Gastroesophageal sphincter (tissue), 4 donors: ENCODE results near the gene CXXC1. TPM values are rescaled to one million over a fixed set of nuclear protein-coding genes. Genes with fewer than 3 reads are reported as not detected.
"Not testable (repeated sequence)": the region's sequence is repeated elsewhere in the genome, so short reads cannot be mapped to it uniquely, and the experiment has no call there.

Experiments used
- ATAC-seq: fragments of 150-250 bp; one replicate; pipeline ENCODE4 v1.9.1; 2016; ENCODE audit warnings: mild to moderate bottlenecking, moderate library complexity
- H3K27ac ChIP-seq, 4 donors: fragments of 200-600 bp; sonication (generic) in 3 of 4; 1 replicate in 3 of 4; 2 replicates in 1 of 4; pipeline ENCODE4 v1.5.1; 2016 to 2019
- H3K27me3 ChIP-seq: fragments of 200-600 bp; sonication (generic); one replicate; pipeline ENCODE4 v1.5.1; 2019
- H3K36me3 ChIP-seq, 2 donors: fragments of 200-600 bp; sonication (generic); one replicate each; pipeline ENCODE4 v1.5.1; 2019; ENCODE audit warnings: control low read depth in 1 of 2
- H3K4me1 ChIP-seq, 3 donors: fragments of 200-600 bp; sonication (generic); 1 replicate in 2 of 3; 2 replicates in 1 of 3; pipeline ENCODE4 v1.5.1; 2016 to 2019; ENCODE audit warnings: control low read depth in 2 of 3
- H3K4me3 ChIP-seq, 2 donors: fragments of 200-600 bp; sonication (generic); one replicate each; pipeline ENCODE4 v1.5.1; 2019; ENCODE audit warnings: mild to moderate bottlenecking in 1 of 2, moderate library complexity in 1 of 2
- H3K9me3 ChIP-seq, 3 donors: fragments of 200-600 bp; sonication (generic); one replicate each; pipeline ENCODE4 v1.5.1; 2017 to 2019; ENCODE audit warnings: control low read depth in 2 of 3
- EP300 ChIP-seq: sonication (generic); formaldehyde crosslinking; IDR thresholded peaks from one replicate; pipeline ENCODE4 v1.6.1; 2017; ENCODE audit warnings: antibody characterized with exemption, mild to moderate bottlenecking
- POLR2A ChIP-seq, 2 donors: fragments of 450-650 bp; IDR thresholded peaks; one replicate each; pipeline ENCODE4 v1.6.1; 2017; ENCODE audit warnings: antibody characterized with exemption in 2 of 2, mild to moderate bottlenecking in 2 of 2, moderate library complexity in 1 of 2
- POLR2AphosphoS5 ChIP-seq: sonication (generic); formaldehyde crosslinking; IDR thresholded peaks from one replicate; pipeline ENCODE4 v1.6.1; 2017; ENCODE audit warnings: antibody characterized with exemption
- WGBS, 2 donors: methylation state at CpG; one replicate each; pipeline ENCODE4 v1.1.5; 2018; ENCODE audit warnings: low coverage in 1 of 2; 5-methylcytosine and 5-hydroxymethylcytosine counted together
- total RNA-seq, 4 donors: library from RNA; depleted of rRNA; stranded (reverse); fragments of >200 nt; gene quantifications; one replicate each; pipeline ENCODE4 v1.1.0, GENCODE V29; 2016
- TF ChIP-seq, protein P1 (sequence below), 4 experiments: fragments of 200-600 bp in 2 of 4; fragments of 450-650 bp in 2 of 4; sonication (generic) in 1 of 4; IDR thresholded peaks; one replicate each; pipeline ENCODE4 v1.5.1; 2017 to 2019; ENCODE audit warnings: antibody characterized with exemption in 4 of 4, mild to moderate bottlenecking in 2 of 4, moderate library complexity in 2 of 4

The CXXC1 gene
- total RNA-seq, 4 donors from 2014 or later = 44.4 to 54.9 (median 51.5) TPM

DNA sequence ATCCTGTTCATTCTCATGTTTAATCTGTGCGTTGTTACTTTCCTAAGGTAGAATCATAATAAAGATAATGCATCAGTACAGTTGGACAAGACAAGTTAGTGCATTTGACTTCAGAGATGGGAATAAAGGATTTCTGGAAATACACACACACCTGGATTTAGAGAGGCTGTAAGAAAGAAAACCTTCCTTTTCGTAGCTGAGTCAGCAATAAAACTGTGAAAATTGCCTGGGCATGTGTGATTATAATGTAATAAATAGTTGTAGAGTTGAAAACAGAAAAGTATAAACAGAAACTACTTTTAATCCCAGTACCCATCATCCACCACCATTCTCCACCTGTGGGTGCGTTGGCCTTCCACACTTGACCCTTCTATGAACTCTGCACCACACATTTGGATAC, 36.6 kb downstream of the CXXC1 start:
- no peaks in the 10 kb centered on the region for H3K9me3 ChIP-seq
- H3K4me1 ChIP-seq = no peaks in the 10 kb centered on the region
- 65 to 66% methylated on average over 2 to 3 of the region's 3 CpGs for WGBS, 2 donors
- no peak for TF ChIP-seq POLR2A (IDR thresholded peaks at IDR 0.05)
- TF ChIP-seq, protein P1, sequence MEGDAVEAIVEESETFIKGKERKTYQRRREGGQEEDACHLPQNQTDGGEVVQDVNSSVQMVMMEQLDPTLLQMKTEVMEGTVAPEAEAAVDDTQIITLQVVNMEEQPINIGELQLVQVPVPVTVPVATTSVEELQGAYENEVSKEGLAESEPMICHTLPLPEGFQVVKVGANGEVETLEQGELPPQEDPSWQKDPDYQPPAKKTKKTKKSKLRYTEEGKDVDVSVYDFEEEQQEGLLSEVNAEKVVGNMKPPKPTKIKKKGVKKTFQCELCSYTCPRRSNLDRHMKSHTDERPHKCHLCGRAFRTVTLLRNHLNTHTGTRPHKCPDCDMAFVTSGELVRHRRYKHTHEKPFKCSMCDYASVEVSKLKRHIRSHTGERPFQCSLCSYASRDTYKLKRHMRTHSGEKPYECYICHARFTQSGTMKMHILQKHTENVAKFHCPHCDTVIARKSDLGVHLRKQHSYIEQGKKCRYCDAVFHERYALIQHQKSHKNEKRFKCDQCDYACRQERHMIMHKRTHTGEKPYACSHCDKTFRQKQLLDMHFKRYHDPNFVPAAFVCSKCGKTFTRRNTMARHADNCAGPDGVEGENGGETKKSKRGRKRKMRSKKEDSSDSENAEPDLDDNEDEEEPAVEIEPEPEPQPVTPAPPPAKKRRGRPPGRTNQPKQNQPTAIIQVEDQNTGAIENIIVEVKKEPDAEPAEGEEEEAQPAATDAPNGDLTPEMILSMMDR (IDR thresholded peaks at IDR 0.05) = no peak
- TF ChIP-seq POLR2AphosphoS5 = no peak
- TF ChIP-seq EP300 = no peak
- H3K27me3 ChIP-seq = no peaks in the 10 kb centered on the region
- no peak for ATAC-seq
- no peak overlapping the region for H3K4me3 ChIP-seq
- H3K36me3 ChIP-seq = no peaks in the 10 kb centered on the region
- H3K27ac ChIP-seq = no peak overlapping the region

DNA sequence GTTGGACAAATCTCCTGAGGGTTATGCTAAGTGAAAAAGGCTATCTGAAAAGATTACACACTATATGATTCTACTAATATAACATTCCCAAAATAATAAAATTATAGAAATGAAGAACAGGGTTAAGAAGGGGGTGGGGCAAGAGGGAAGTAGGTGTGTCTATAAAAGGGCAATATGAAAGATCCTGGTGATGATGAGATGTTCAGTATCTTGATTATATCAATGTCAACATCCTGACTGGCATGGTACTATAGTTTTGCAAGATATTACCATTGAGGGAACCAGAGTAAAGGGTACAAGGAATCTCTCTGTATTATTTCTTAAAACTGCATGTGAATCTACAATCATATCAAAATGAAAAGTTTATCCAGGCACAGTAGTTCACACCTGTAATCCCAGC, 37.9 kb downstream of the CXXC1 start:
- TF ChIP-seq EP300 = no peak
- TF ChIP-seq, protein P1 (IDR thresholded peaks at IDR 0.05) = no peak
- no peak for TF ChIP-seq POLR2AphosphoS5
- TF ChIP-seq POLR2A (IDR thresholded peaks at IDR 0.05) = no peak
- Histone ChIP-seq H3K27ac (no peak overlapping the region), H3K27me3 (no peaks in the 10 kb centered on the region), H3K36me3 (no peaks in the 10 kb centered on the region), H3K9me3 (no peaks in the 10 kb centered on the region), H3K4me1 (no peaks in the 10 kb centered on the region), H3K4me3 (no peak overlapping the region)
- ATAC-seq = no peak

DNA sequence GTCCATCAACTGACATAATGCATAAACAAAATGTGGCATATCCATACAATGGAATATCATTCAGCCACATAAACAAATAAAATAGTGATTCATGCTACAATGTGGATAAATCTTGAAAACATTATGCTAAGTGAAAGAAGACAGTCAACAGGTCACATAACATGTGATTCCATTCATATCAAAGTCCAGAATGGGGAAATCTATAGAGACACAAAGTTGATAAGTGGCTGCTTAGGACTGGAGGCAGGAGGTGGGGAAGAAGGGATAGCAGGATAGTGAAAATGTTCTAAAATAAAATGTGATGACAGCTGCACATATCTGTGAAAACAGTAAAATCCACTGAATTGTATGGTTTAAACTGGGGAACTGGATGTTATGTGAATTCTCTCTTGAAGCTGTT, 39.9 kb downstream of the CXXC1 start:
- TF ChIP-seq POLR2AphosphoS5 = no peak
- TF ChIP-seq, protein P1 (IDR thresholded peaks at IDR 0.05) = no peak
- TF ChIP-seq POLR2A (IDR thresholded peaks at IDR 0.05) = no peak
- no peak for TF ChIP-seq EP300
- Histone ChIP-seq H3K4me1 (no peaks in the 10 kb centered on the region), H3K4me3 (no peak overlapping the region), H3K9me3 (no peaks in the 10 kb centered on the region), H3K27me3 (no peaks in the 10 kb centered on the region), H3K36me3 (no peaks in the 10 kb centered on the region), H3K27ac (no peak overlapping the region)
- ATAC-seq = no peak

DNA sequence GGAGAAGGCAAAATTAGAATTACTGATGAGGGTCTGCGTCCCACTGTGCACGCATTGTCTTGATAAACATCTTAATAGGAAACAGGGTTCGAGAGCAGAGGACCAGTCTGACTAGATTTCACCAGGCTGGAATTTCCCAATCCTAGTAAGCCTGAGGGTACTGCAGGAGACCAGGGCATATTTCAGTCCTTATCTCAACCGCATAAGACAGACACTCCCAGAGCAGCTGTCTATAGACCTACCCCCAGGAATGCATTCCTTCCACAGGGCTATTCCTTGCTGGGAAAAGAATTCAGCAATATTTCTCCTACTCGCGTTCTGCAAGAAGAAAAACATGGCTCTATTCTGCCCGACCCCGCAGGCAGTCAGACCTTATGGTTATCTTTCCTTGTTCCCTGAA, 45.7 kb downstream of the CXXC1 start:
- H3K27me3 ChIP-seq, H3K36me3 ChIP-seq, H3K4me1 ChIP-seq, H3K9me3 ChIP-seq, H3K27ac ChIP-seq, H3K4me3 ChIP-seq, ATAC-seq: not testable (repeated sequence)
- WGBS, 2 donors = 70 to 74% methylated on average over 7 to 8 of the region's 8 CpGs

DNA sequence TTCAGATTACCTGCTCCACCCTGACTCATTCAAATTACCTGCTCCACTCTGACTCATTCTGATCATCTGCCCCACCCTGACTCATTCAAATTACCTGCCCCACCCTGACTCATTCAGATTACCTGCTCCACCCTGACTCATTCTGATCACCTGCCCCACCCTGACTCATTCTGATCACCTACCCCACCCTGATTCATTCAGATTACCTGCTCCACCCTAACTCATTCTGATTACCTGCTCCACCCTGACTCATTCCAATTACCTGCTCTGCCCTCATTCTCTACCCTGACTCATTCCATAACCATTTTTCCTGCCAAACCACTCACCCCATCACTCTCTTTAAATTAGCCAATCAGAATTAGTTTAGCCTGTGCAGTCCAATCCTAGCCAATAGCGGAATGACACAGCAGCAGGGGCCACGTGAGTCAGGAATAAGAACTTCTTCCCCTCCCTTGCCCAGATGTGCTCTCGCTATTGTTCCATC, 47.4 kb downstream of the CXXC1 start:
- Histone ChIP-seq H3K9me3 (peaks cover 0 to 9% (median 0%) of the 10 kb centered on the region in 3 donors), H3K4me3 (no peak overlapping the region), H3K4me1 (no peaks in the 10 kb centered on the region), H3K36me3 (no peaks in the 10 kb centered on the region), H3K27ac (no peak overlapping the region), H3K27me3 (no peaks in the 10 kb centered on the region)
- no peak for ATAC-seq
- WGBS, 2 donors = 83 to 95% methylated on average over 3 of the region's 3 CpGs
- TF ChIP-seq POLR2A (IDR thresholded peaks at IDR 0.05) = no peak
- TF ChIP-seq, protein P1 (IDR thresholded peaks at IDR 0.05) = no peak
- TF ChIP-seq EP300 = no peak
- no peak for TF ChIP-seq POLR2AphosphoS5

GRCh38 chr18:50232419-50232818, 55.1 kb downstream of the CXXC1 start:
- Histone ChIP-seq H3K27me3 (no peaks in the 10 kb centered on the region), H3K36me3 (no peaks in the 10 kb centered on the region), H3K27ac (no peak overlapping the region), H3K9me3 (no peaks in the 10 kb centered on the region), H3K4me3 (no peak overlapping the region), H3K4me1 (no peaks in the 10 kb centered on the region)
- TF ChIP-seq POLR2A (IDR thresholded peaks at IDR 0.05) (no peak), POLR2AphosphoS5 (no peak), EP300 (no peak)
- TF ChIP-seq, protein P1 (IDR thresholded peaks at IDR 0.05) = no peak
- WGBS, 2 donors = 36 to 49% methylated on average over 2 of the region's 2 CpGs
- no peak for ATAC-seq
